GM12878 (cell line): ENCODE data around the gene SRSF9. TPM values are rescaled to one million over a fixed set of nuclear protein-coding genes. Genes with fewer than 3 reads are reported as not detected.

Experiments used
- ATAC-seq: fragments of 200-7000 bp; cut with Tn5 transposase; 3 replicates; pipeline ENCODE4 v1.9.1; 2020; ENCODE audit warnings: mild to moderate bottlenecking, moderate library complexity
- BruUV-seq: library from RNA; stranded (reverse); fragments of 400-500 nt; replicated peaks from 2 replicates; lab custom pipeline; 2021; lab: Mats Ljungman, UMichigan
- CTCF ChIA-PET: fragments of 300-600 bp; sonication (Branson Sonifier 250); formaldehyde crosslinking; extraction: SDS; loops from one replicate; lab custom pipeline; 2021; ENCODE audit warnings: inconsistent platforms; lab: Yijun Ruan, JAX
- POLR2A ChIA-PET: fragments of 350-600 bp; formaldehyde crosslinking; extraction: SDS; loops from one replicate; lab custom pipeline; 2021; ENCODE audit warnings: inconsistent platforms; lab: Charles Lee
- RAD21 ChIA-PET: fragments of 300-600 bp; sonication (Branson Sonifier 250); formaldehyde crosslinking; loops from one replicate; lab custom pipeline; 2023; ENCODE audit warnings: antibody characterized with exemption; ENCODE audit not compliant: unreplicated experiment; lab: Charles Lee
- SMC1A ChIA-PET: fragments of 300-600 bp; sonication (Branson Sonifier 250); formaldehyde crosslinking; loops from one replicate; lab custom pipeline; 2023; ENCODE audit not compliant: unreplicated experiment, uncharacterized antibody; lab: Charles Lee
- DNase-seq: peaks from one replicate; pipeline ENCODE4 v3.0.0-alpha.2; 2011; ENCODE audit warnings: low read depth, low spot score
- FAIRE-seq: peaks from 3 replicates; lab custom pipeline; 2011; peaks lifted over from hg19 to GRCh38; lab: Jason Lieb, UNC
- H2AFZ ChIP-seq: 2 replicates; pipeline ENCODE4 v1.6.0; 2011; ENCODE audit warnings: low read depth, low read length, control low read depth; ENCODE audit not compliant: control insufficient read depth
- H3K27ac ChIP-seq: 2 replicates; pipeline ENCODE4 v1.5.1; 2011; ENCODE audit warnings: control low read depth; ENCODE audit not compliant: control insufficient read depth, insufficient read depth
- H3K27me3 ChIP-seq, 2 experiments: replicated peaks in 1 of 2; 2 replicates each; pipeline versions ENCODE4 v1.6.0 to v1.6.1; 2011; ENCODE audit warnings: low read length in 1 of 2; ENCODE audit not compliant: control insufficient read depth in 2 of 2, insufficient read depth in 2 of 2
- H3K36me3 ChIP-seq, 2 experiments: 2 replicates each; pipeline ENCODE4 v1.5.1; 2011; ENCODE audit warnings: low read length in 1 of 2; ENCODE audit not compliant: control insufficient read depth in 2 of 2, insufficient read depth in 2 of 2
- H3K4me1 ChIP-seq: 2 replicates; pipeline ENCODE4 v1.6.1; 2011; ENCODE audit warnings: mild to moderate bottlenecking, low read length, moderate library complexity, mixed read lengths; ENCODE audit not compliant: control insufficient read depth, insufficient read depth
- H3K4me2 ChIP-seq: 2 replicates; pipeline ENCODE4 v1.6.0; 2011; ENCODE audit warnings: control low read depth; ENCODE audit not compliant: control insufficient read depth, insufficient read depth
- H3K4me3 ChIP-seq: fragments of 200-600 bp; sonication (generic); 2 replicates; pipeline ENCODE4 v1.5.1; 2016
- H3K79me2 ChIP-seq: 2 replicates; pipeline ENCODE4 v1.6.0; 2011; ENCODE audit warnings: low read length; ENCODE audit not compliant: control insufficient read depth, insufficient read depth
- H3K9ac ChIP-seq: 2 replicates; pipeline ENCODE4 v1.8.0; 2011; ENCODE audit warnings: low read length, control low read depth, mixed read lengths; ENCODE audit not compliant: control insufficient read depth, insufficient read depth
- H3K9me3 ChIP-seq: replicated peaks from 3 replicates; pipeline ENCODE4 v1.5.1; 2011; ENCODE audit warnings: mild to moderate bottlenecking, low read length; ENCODE audit not compliant: control insufficient read depth, insufficient read depth
- H4K20me1 ChIP-seq: 2 replicates; pipeline ENCODE4 v1.6.0; 2011; ENCODE audit not compliant: control insufficient read depth, insufficient read depth
- EP300 ChIP-seq, 2 experiments: fragments of 150-350 bp in 1 of 2; IDR thresholded peaks; 2 replicates each; pipeline ENCODE4 v1.6.1; 2011 to 2012; ENCODE audit warnings: low read depth in 2 of 2, low read length in 2 of 2, borderline replicate concordance in 1 of 2, improper control_type of control experiment in 1 of 2, inconsistent platforms in 1 of 2; ENCODE audit not compliant: control insufficient read depth in 1 of 2
- IKZF2 ChIP-seq, 2 experiments: fragments of 450-650 bp; IDR thresholded peaks; 2 replicates each; pipeline ENCODE4 v1.6.1; 2017; ENCODE audit warnings: mild to moderate bottlenecking in 2 of 2, moderate library complexity in 2 of 2
- JUND ChIP-seq: IDR thresholded peaks from 2 replicates; pipeline ENCODE4 v1.6.1; 2012; ENCODE audit warnings: low read depth, mild to moderate bottlenecking, low read length, improper control_type of control experiment, moderate library complexity
- KLF5 ChIP-seq: fragments of 450-650 bp; IDR thresholded peaks from 2 replicates; pipeline ENCODE4 v1.6.1; 2014; ENCODE audit warnings: mild to moderate bottlenecking; ENCODE audit not compliant: partially characterized antibody
- MTA2 ChIP-seq: fragments of 450-650 bp; IDR thresholded peaks from 2 replicates; pipeline ENCODE4 v1.6.1; 2016; ENCODE audit warnings: low read depth, mild to moderate bottlenecking, moderate library complexity
- MYB ChIP-seq: fragments of 150-350 bp; IDR thresholded peaks from 2 replicates; pipeline ENCODE4 v1.6.1; 2014; ENCODE audit warnings: mild to moderate bottlenecking, low read depth, low read length, borderline replicate concordance
- NFXL1 ChIP-seq: fragments of 450-650 bp; IDR thresholded peaks from 2 replicates; pipeline ENCODE4 v1.6.1; 2017; ENCODE audit warnings: antibody characterized with exemption, mild to moderate bottlenecking, borderline replicate concordance
- PML ChIP-seq: IDR thresholded peaks from 2 replicates; pipeline ENCODE4 v1.6.1; 2012; ENCODE audit warnings: low read length, inconsistent platforms
- POLR2AphosphoS2 ChIP-seq: IDR thresholded peaks from 2 replicates; pipeline ENCODE4 v1.6.1; 2011; ENCODE audit warnings: low read depth, mild to moderate bottlenecking, low read length, improper control_type of control experiment, moderate library complexity
- POLR2AphosphoS5 ChIP-seq: IDR thresholded peaks from 2 replicates; pipeline ENCODE4 v1.6.1; 2011; ENCODE audit warnings: mild to moderate bottlenecking, low read length, inconsistent platforms
- RFX5 ChIP-seq: IDR thresholded peaks from 2 replicates; pipeline ENCODE4 v1.6.1; 2011; ENCODE audit warnings: low read depth, low read length, improper control_type of control experiment
- SIX5 ChIP-seq: IDR thresholded peaks from 2 replicates; pipeline ENCODE4 v1.6.1; 2011; ENCODE audit warnings: mild to moderate bottlenecking, low read depth, low read length, moderate library complexity; ENCODE audit not compliant: severe bottlenecking
- SKIL ChIP-seq: fragments of 450-650 bp; IDR thresholded peaks from 2 replicates; pipeline ENCODE4 v1.6.1; 2017; ENCODE audit warnings: mild to moderate bottlenecking, low read depth, inconsistent platforms; ENCODE audit not compliant: poor library complexity, severe bottlenecking
- SMARCA5 ChIP-seq: fragments of 450-650 bp; IDR thresholded peaks from 2 replicates; pipeline ENCODE4 v1.6.1; 2017; ENCODE audit warnings: mild to moderate bottlenecking
- TAF1 ChIP-seq: IDR thresholded peaks from 2 replicates; pipeline ENCODE4 v1.6.1; 2011; ENCODE audit warnings: mild to moderate bottlenecking, low read depth, low read length, borderline replicate concordance
- TCF12 ChIP-seq: IDR thresholded peaks from 2 replicates; pipeline ENCODE4 v1.6.1; 2011; ENCODE audit warnings: low read depth, mild to moderate bottlenecking, low read length
- WGBS: methylation state at CpG from one replicate; pipeline ENCODE4 v1.1.6; 2016; ENCODE audit warnings: low lambda C conversion rate; ENCODE audit not compliant: insufficient replicate concordance, insufficient coverage; ENCODE audit errors: missing lambda C conversion rate; 5-methylcytosine and 5-hydroxymethylcytosine counted together
- in situ Hi-C: fragments of 300-500 bp; cut with MboI; formaldehyde crosslinking; loops from 9 replicates; pipeline ENCODE4 v1.14.3; 2018; ENCODE audit warnings: mixed read lengths
- intact Hi-C: fragments of 100-400 bp; cut with micrococcal nuclease; formaldehyde crosslinking; loops from one replicate; pipeline ENCODE4 v1.14.2; 2022; ENCODE audit not compliant: unreplicated experiment
- polyA plus RNA-seq, 11 experiments: library from polyadenylated mRNA; depleted of rRNA in 4 of 11; unstranded in 6 of 11; stranded (reverse) in 5 of 11; fragments of >200 nt; fragmentation: Nextera tagmentation in 4 of 11; fragmentation: Illumina TruSeq in 1 of 11; extraction: Ambion mirVana in 4 of 11; extraction: Trizol in 1 of 11; gene quantifications; 1 replicate in 1 of 11; 2 replicates in 10 of 11; pipeline versions ENCODE4 v1.2.1 to v1.2.3, GENCODE V29; 2011 to 2016; ENCODE audit warnings: inconsistent platforms in 2 of 11, missing spikeins in 2 of 11, low read depth in 1 of 11
- total RNA-seq, 4 experiments: library from RNA; depleted of rRNA in 3 of 4; stranded (reverse); fragments of >200 nt in 3 of 4; fragmentation: Illumina TruSeq in 1 of 4; extraction: Trizol in 1 of 4; gene quantifications; 2 replicates each; pipeline versions ENCODE4 v1.2.1 to v1.2.3, GENCODE V29; 2013 to 2021
- TF ChIP-seq, protein P1 (sequence below): fragments of 450-650 bp; IDR thresholded peaks from 2 replicates; pipeline ENCODE4 v1.6.1; 2016; ENCODE audit warnings: mild to moderate bottlenecking
- TF ChIP-seq, protein P2 (sequence below): fragments of 450-650 bp; IDR thresholded peaks from 2 replicates; pipeline ENCODE4 v1.6.1; 2017; ENCODE audit warnings: low read depth, mild to moderate bottlenecking, moderate library complexity

SRSF9 gene
- total and polyA plus RNA-seq, 10 of the 15 experiments (the other 5 are each of a cell fraction or from before 2014, with no cell fraction given): 56.2 to 510 (median 186) TPM

GRCh38 chr12:120495731-120496412 is 26.3 kb upstream of the SRSF9 start, which contains the start of gene DYNLL1:
DYNLL1 (plus strand) TSS chr12:120496113; CDS start chr12:120496422, 309 bp downstream.
- peak; percentile 100 for FAIRE-seq
- peaks cover 30% of the 10 kb centered on the region for H3K79me2 ChIP-seq
- no peak for TF ChIP-seq JUND
- TF ChIP-seq MYB: no peak
- TF ChIP-seq TCF12: peak; percentile 87
- peak in 1 of 2 experiments; percentile 13; a peak in 1 of 4 replicates for TF ChIP-seq EP300 (IDR thresholded peaks at IDR 0.05; ENCODE audit: borderline replicate concordance in 1 of 2, control insufficient read depth in 1 of 2, low read depth in 2 of 2, low read length in 2 of 2)
- TF ChIP-seq MTA2: no peak
- peak; percentile 94 for TF ChIP-seq POLR2AphosphoS2
- TF ChIP-seq, protein P1, sequence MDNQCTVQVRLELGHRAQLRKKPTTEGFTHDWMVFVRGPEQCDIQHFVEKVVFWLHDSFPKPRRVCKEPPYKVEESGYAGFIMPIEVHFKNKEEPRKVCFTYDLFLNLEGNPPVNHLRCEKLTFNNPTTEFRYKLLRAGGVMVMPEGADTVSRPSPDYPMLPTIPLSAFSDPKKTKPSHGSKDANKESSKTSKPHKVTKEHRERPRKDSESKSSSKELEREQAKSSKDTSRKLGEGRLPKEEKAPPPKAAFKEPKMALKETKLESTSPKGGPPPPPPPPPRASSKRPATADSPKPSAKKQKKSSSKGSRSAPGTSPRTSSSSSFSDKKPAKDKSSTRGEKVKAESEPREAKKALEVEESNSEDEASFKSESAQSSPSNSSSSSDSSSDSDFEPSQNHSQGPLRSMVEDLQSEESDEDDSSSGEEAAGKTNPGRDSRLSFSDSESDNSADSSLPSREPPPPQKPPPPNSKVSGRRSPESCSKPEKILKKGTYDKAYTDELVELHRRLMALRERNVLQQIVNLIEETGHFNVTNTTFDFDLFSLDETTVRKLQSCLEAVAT: no peak
- peak; percentile 15 to 22; a peak in 2 of 4 replicates for TF ChIP-seq IKZF2 (IDR thresholded peaks at IDR 0.05)
- TF ChIP-seq NFXL1: no peak
- peak; percentile 69; the same call in 1 of the 2 replicates for TF ChIP-seq RFX5
- TF ChIP-seq PML: peak; percentile 71; the same call in 1 of the 2 replicates
- TF ChIP-seq SMARCA5: no peak
- peak; percentile 99 for TF ChIP-seq POLR2AphosphoS5
- TF ChIP-seq, protein P2, sequence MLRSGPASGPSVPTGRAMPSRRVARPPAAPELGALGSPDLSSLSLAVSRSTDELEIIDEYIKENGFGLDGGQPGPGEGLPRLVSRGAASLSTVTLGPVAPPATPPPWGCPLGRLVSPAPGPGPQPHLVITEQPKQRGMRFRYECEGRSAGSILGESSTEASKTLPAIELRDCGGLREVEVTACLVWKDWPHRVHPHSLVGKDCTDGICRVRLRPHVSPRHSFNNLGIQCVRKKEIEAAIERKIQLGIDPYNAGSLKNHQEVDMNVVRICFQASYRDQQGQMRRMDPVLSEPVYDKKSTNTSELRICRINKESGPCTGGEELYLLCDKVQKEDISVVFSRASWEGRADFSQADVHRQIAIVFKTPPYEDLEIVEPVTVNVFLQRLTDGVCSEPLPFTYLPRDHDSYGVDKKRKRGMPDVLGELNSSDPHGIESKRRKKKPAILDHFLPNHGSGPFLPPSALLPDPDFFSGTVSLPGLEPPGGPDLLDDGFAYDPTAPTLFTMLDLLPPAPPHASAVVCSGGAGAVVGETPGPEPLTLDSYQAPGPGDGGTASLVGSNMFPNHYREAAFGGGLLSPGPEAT: peak; percentile 46; the same call in 1 of the 2 replicates
- peak; percentile 94 for TF ChIP-seq TAF1
- peak; percentile 71 for TF ChIP-seq KLF5
- TF ChIP-seq SIX5: peak; percentile 33
- TF ChIP-seq SKIL: peak; percentile 99

More at GRCh38 chr12:120495731-120496412, 26.3 kb upstream of the SRSF9 start, which contains the start of gene DYNLL1:
- in situ Hi-C loops: no loop called here
- SMC1A ChIA-PET: interaction anchor here (0.9 to 2.4 kb wide), 5 partner anchors 27 to 65 kb away, joined by 3 to 10 read pairs (median 6); partner anchors contain the start of genes COQ5 and SRSF9
- Histone ChIP-seq H3K4me2 (peak within 1 kb of the TSS; percentile 96), H3K9me3 (no peaks in the 10 kb centered on the region), H3K9ac (peak within 1 kb of the TSS; percentile 85), H3K27ac (peak within 1 kb of the TSS; percentile 77), H3K36me3 (peaks cover 0 to 9% of the 10 kb centered on the region in 2 experiments; a peak in 2 of 4 replicates), H3K4me1 (peaks cover 4% of the 10 kb centered on the region), H4K20me1 (0 out of 2 replicates have a peak, but pooled peaks cover 4% of the 10 kb centered on the region), H3K4me3 (peak within 1 kb of the TSS; percentile 99), H2AFZ (peak within 1 kb of the TSS; percentile 91), H3K27me3 (no peaks in the 10 kb centered on the region)
- DNase-seq (peak; percentile 93), ATAC-seq (peak; percentile 97)
- RAD21 ChIA-PET: interaction anchor here (0.7 to 2.5 kb wide), 10 partner anchors 27 to 194 kb away, joined by 3 to 16 read pairs (median 3); partner anchors contain the start of genes COQ5, POP5 and SIRT4
- WGBS: 1% methylated on average over 40 of the region's 53 CpGs
- intact Hi-C loops: loop anchor here (2.0 kb wide), 1 partner anchor 27 kb away; the partner anchor contains the start of gene SRSF9
- POLR2A ChIA-PET: interaction anchor here (0.6 to 1.9 kb wide), 10 partner anchors 9 to 83 kb away, joined by 3 to 11 read pairs (median 3); partner anchors contain the start of genes COQ5 and COX6A1
- CTCF ChIA-PET: interaction anchor here (0.6 to 2.1 kb wide), 13 partner anchors 13 to 57 kb away, joined by 3 to 11 read pairs (median 5); partner anchors contain the start of genes COQ5 and SRSF9
- no TSS peak for BruUV-seq
